ENCODE data around the gene TSPAN18. TPM values are rescaled to one million over a fixed set of nuclear protein-coding genes. Genes with fewer than 3 reads are reported as not detected.
A peak's percentile ranks its signal among the peaks of the same experiment; 100 is the strongest.

TSPAN18 gene
- total RNA-seq, 1 donor: 5.8 TPM

- H2AFZ ChIP-seq (ENCODE audit: low read length): no peak overlapping the region
- no peak overlapping the region for H3K27ac ChIP-seq (ENCODE audit: low read depth, low read length)
- H3K27me3 ChIP-seq (ENCODE audit: insufficient read depth, low read length): peaks cover 20% of the 10 kb centered on the region
- TF ChIP-seq CTCF (IDR thresholded peaks at IDR 0.05; ENCODE audit: extremely low read depth, low read depth, low read length): no peak
- H3K9me3 ChIP-seq (ENCODE audit: low read depth, low read length): no peaks in the 10 kb centered on the region
- H3K36me3 ChIP-seq (ENCODE audit: insufficient read depth, low read length): no peaks in the 10 kb centered on the region
- H3K79me2 ChIP-seq (ENCODE audit: insufficient read depth, low read length): no peaks in the 10 kb centered on the region
- no peak for DNase-seq (ENCODE audit: insufficient read length, low spot score, missing footprints)
- H3K4me3 ChIP-seq (ENCODE audit: insufficient read depth, low read length): no peak overlapping the region
- peaks cover 12% of the 10 kb centered on the region for H3K4me1 ChIP-seq (ENCODE audit: insufficient read depth, low read length)
- no peak overlapping the region for H3K4me2 ChIP-seq (ENCODE audit: insufficient read depth, low read length)
- no peaks in the 10 kb centered on the region for H4K20me1 ChIP-seq (ENCODE audit: insufficient read depth, low read length)
These were observed 231.2 kb downstream of the TSPAN18 start for GRCh38 chr11:44957776-44958564.

- Histone ChIP-seq H3K36me3 (ENCODE audit: insufficient read depth, low read length) (no peaks in the 10 kb centered on the region), H3K4me1 (ENCODE audit: insufficient read depth, low read length) (peaks cover 12% of the 10 kb centered on the region), H3K79me2 (ENCODE audit: insufficient read depth, low read length) (no peaks in the 10 kb centered on the region), H3K9me3 (ENCODE audit: low read depth, low read length) (no peaks in the 10 kb centered on the region), H3K27me3 (ENCODE audit: insufficient read depth, low read length) (peaks cover 20% of the 10 kb centered on the region), H3K4me3 (ENCODE audit: insufficient read depth, low read length) (no peak overlapping the region), H2AFZ (ENCODE audit: low read length) (no peak overlapping the region), H4K20me1 (ENCODE audit: insufficient read depth, low read length) (no peaks in the 10 kb centered on the region), H3K27ac (ENCODE audit: low read depth, low read length) (no peak overlapping the region), H3K4me2 (ENCODE audit: insufficient read depth, low read length) (no peak overlapping the region)
- DNase-seq (ENCODE audit: insufficient read length, low spot score, missing footprints): no peak
- no peak for TF ChIP-seq CTCF (IDR thresholded peaks at IDR 0.05; ENCODE audit: extremely low read depth, low read depth, low read length)
These were observed 232.3 kb downstream of the TSPAN18 start for GRCh38 chr11:44959064-44959463.

- peaks cover 20% of the 10 kb centered on the region for H3K27me3 ChIP-seq (ENCODE audit: insufficient read depth, low read length)
- no peaks in the 10 kb centered on the region for H3K79me2 ChIP-seq (ENCODE audit: insufficient read depth, low read length)
- no peaks in the 10 kb centered on the region for H3K36me3 ChIP-seq (ENCODE audit: insufficient read depth, low read length)
- no peaks in the 10 kb centered on the region for H3K9me3 ChIP-seq (ENCODE audit: low read depth, low read length)
- H3K4me2 ChIP-seq (ENCODE audit: insufficient read depth, low read length): no peak overlapping the region
- peaks cover 5% of the 10 kb centered on the region for H3K4me1 ChIP-seq (ENCODE audit: insufficient read depth, low read length)
- no peaks in the 10 kb centered on the region for H4K20me1 ChIP-seq (ENCODE audit: insufficient read depth, low read length)
- TF ChIP-seq CTCF (IDR thresholded peaks at IDR 0.05; ENCODE audit: extremely low read depth, low read depth, low read length): no peak
- H3K27ac ChIP-seq (ENCODE audit: low read depth, low read length): no peak overlapping the region
- H2AFZ ChIP-seq (ENCODE audit: low read length): no peak overlapping the region
- H3K4me3 ChIP-seq (ENCODE audit: insufficient read depth, low read length): no peak overlapping the region
- peak; percentile 90 for DNase-seq (ENCODE audit: insufficient read length, low spot score, missing footprints)
These were observed 233.6 kb downstream of the TSPAN18 start for GRCh38 chr11:44960200-44960845.

GRCh38 chr11:44962464-44962863 lies 235.7 kb downstream of the TSPAN18 start:
- Histone ChIP-seq H3K4me3 (ENCODE audit: insufficient read depth, low read length) (no peak overlapping the region), H3K9me3 (ENCODE audit: low read depth, low read length) (no peaks in the 10 kb centered on the region), H2AFZ (ENCODE audit: low read length) (no peak overlapping the region), H4K20me1 (ENCODE audit: insufficient read depth, low read length) (no peaks in the 10 kb centered on the region), H3K4me1 (ENCODE audit: insufficient read depth, low read length) (no peaks in the 10 kb centered on the region), H3K4me2 (ENCODE audit: insufficient read depth, low read length) (no peak overlapping the region), H3K79me2 (ENCODE audit: insufficient read depth, low read length) (no peaks in the 10 kb centered on the region), H3K27me3 (ENCODE audit: insufficient read depth, low read length) (peaks cover 13% of the 10 kb centered on the region), H3K36me3 (ENCODE audit: insufficient read depth, low read length) (no peaks in the 10 kb centered on the region), H3K27ac (ENCODE audit: low read depth, low read length) (no peak overlapping the region)
- no peak for DNase-seq (ENCODE audit: insufficient read length, low spot score, missing footprints)
- no peak for TF ChIP-seq CTCF (IDR thresholded peaks at IDR 0.05; ENCODE audit: extremely low read depth, low read depth, low read length)
